ENCODE data around the gene PAIP2.

PAIP2 gene, protein sequence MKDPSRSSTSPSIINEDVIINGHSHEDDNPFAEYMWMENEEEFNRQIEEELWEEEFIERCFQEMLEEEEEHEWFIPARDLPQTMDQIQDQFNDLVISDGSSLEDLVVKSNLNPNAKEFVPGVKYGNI

DNA sequence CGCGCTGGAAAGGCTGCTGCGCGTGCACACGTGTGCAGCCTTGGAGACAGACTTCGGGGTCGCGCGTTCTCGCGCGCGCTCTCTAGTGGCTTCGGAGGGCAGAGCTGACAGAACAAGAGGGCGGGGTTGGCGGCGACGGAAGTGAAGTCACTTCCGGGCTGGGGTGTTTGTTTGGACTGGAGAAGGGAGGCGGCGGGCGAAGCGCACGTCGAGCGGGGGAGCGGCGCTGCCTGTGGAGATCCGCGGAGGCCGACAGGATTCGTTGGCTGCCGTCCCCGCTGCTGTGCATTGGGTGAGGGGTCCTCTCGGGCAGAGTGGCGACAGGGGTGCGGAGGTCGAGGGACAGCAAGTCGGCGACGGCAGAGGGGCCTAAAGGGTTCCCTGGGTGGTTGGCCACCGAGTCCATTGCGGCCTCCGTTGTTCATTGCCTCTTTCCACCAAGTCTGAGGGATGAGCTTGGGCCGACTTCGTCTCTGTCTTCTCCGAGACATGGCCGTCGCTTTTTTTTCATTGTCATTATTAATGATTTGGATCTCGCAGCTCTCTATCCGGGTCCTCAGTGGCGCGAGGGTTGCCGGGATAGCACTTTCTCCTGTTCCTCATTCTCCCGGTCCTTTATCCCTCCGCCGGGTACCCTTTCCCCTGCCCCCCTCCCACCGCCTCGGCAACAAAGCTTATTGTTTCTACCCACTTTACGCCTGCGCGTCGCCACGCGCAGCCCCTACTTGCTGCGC lies at the start of gene PAIP2:
Gene PAIP2 (plus strand): TSS at position 166 of the 734 bp plus-strand sequence. CDS start 21,931 bp downstream, outside the sequence.
- Histone ChIP-seq H3K27ac (peak within 1 kb of the TSS; percentile 93), H3K9ac (peak within 1 kb of the TSS; percentile 86), H3K36me3 (ENCODE audit: insufficient read depth) (no peaks in the 10 kb centered on the region), H4K20me1 (ENCODE audit: insufficient read depth) (no peaks in the 10 kb centered on the region), H3K4me3 (IDR thresholded peaks at IDR 0.05; ENCODE audit: insufficient read depth, low read depth, low read length) (no peak within 1 kb of the TSS), H2AFZ (ENCODE audit: low read depth) (peak within 1 kb of the TSS; percentile 58), H3K79me2 (ENCODE audit: insufficient read depth, low read depth) (peaks cover 45% of the 10 kb centered on the region), H3K27me3 (ENCODE audit: insufficient read depth, low read depth) (no peaks in the 10 kb centered on the region), H3K4me1 (ENCODE audit: low read depth, poor library complexity, severe bottlenecking) (peaks cover 22% of the 10 kb centered on the region), H3K4me2 (peak within 1 kb of the TSS; percentile 91)
- TF ChIP-seq, protein P1, sequence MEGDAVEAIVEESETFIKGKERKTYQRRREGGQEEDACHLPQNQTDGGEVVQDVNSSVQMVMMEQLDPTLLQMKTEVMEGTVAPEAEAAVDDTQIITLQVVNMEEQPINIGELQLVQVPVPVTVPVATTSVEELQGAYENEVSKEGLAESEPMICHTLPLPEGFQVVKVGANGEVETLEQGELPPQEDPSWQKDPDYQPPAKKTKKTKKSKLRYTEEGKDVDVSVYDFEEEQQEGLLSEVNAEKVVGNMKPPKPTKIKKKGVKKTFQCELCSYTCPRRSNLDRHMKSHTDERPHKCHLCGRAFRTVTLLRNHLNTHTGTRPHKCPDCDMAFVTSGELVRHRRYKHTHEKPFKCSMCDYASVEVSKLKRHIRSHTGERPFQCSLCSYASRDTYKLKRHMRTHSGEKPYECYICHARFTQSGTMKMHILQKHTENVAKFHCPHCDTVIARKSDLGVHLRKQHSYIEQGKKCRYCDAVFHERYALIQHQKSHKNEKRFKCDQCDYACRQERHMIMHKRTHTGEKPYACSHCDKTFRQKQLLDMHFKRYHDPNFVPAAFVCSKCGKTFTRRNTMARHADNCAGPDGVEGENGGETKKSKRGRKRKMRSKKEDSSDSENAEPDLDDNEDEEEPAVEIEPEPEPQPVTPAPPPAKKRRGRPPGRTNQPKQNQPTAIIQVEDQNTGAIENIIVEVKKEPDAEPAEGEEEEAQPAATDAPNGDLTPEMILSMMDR (conservative IDR thresholded peaks at IDR 0.05; ENCODE audit: low read depth, low read length), result peak; percentile 50; the same call in 1 of the 2 replicates

DNA sequence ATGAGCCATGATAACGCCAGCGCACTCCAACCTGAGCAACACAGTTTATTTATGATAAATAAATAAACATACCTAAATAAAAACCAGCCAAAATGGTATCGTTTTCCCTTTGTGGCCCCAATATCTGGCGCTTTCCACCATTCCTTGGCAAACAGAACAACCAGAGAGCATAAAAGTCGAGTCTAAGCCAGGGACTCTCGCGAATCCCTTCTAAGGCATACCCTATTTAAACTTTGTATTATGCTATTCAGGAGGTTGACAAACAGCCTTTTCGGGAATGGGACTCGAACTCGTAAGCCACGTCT lies 48.5 kb upstream of the PAIP2 start:
- H3K4me1 ChIP-seq (ENCODE audit: low read depth, poor library complexity, severe bottlenecking), result peaks cover 34% of the 10 kb centered on the region
- peak overlapping the region; percentile 99 for H3K27ac ChIP-seq
- H2AFZ ChIP-seq (ENCODE audit: low read depth), result peak overlapping the region; percentile 72; the same call in 1 of the 2 replicates
- H3K79me2 ChIP-seq (ENCODE audit: insufficient read depth, low read depth), result peaks cover 45% of the 10 kb centered on the region
- H4K20me1 ChIP-seq (ENCODE audit: insufficient read depth), result peaks cover 37% of the 10 kb centered on the region
- H3K4me3 ChIP-seq (IDR thresholded peaks at IDR 0.05; ENCODE audit: insufficient read depth, low read depth, low read length), result no peak overlapping the region
- H3K36me3 ChIP-seq (ENCODE audit: insufficient read depth), result no peaks in the 10 kb centered on the region
- TF ChIP-seq, protein P1 (conservative IDR thresholded peaks at IDR 0.05; ENCODE audit: low read depth, low read length), result no peak
- H3K4me2 ChIP-seq, result peak overlapping the region; percentile 87
- H3K9ac ChIP-seq, result peak overlapping the region; percentile 99; the same call in 1 of the 2 replicates
- H3K27me3 ChIP-seq (ENCODE audit: insufficient read depth, low read depth), result no peaks in the 10 kb centered on the region

DNA sequence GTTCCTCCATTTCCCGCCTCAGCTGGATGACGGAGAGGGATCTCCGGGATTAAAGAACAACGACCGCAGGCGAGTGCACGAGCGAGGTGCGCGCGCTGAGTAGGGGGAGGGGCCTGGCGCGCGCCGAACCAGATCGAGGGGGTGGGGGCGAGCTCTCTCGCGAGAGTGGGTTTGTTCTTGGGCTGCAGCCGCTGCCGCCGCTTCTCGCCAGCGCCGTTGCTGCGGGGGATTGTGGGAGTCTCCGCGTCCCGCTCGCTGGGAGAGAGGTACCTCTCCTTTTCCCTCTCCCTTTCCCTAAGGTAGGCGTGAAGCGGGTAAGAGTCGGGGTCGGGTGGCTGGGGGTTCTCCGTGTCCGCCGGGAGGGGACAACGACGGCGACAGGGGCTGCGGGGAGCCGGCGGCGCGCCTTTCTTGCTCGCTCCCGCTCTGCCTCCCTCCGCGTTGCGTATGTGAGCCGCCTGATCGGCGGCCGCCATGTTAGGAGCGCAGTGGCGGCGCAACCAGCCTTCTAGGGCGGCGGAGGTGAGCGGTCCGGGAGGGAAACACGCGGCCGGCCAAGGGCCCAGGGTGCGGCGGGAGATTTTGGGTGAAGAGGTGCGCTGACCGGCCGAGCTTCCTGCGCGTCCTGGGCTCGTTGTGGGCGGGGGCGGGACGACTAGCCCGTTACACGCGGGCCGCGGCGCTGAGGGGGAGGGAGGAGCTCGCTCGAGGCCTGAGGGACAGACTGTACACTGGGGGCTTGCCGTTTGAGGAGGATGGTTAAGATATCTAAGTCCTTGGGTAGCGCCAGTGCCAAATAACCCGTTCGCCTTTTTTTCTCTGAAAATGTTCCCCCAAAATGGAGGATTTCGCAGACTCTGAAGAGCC lies 47.9 kb upstream of the PAIP2 start, which contains the start of gene MATR3:
Gene MATR3 (plus strand): TSS at position 234 of the 867 bp plus-strand sequence. CDS start 13,676 bp downstream, outside the sequence.
- Histone ChIP-seq H3K36me3 (ENCODE audit: insufficient read depth) (no peaks in the 10 kb centered on the region), H3K4me3 (IDR thresholded peaks at IDR 0.05; ENCODE audit: insufficient read depth, low read depth, low read length) (peak within 1 kb of the TSS; percentile 37), H3K27ac (peak within 1 kb of the TSS; percentile 99), H4K20me1 (ENCODE audit: insufficient read depth) (peaks cover 43% of the 10 kb centered on the region), H3K9ac (peak within 1 kb of the TSS; percentile 99), H3K4me1 (ENCODE audit: low read depth, poor library complexity, severe bottlenecking) (peaks cover 40% of the 10 kb centered on the region), H3K27me3 (ENCODE audit: insufficient read depth, low read depth) (no peaks in the 10 kb centered on the region), H3K79me2 (ENCODE audit: insufficient read depth, low read depth) (peaks cover 51% of the 10 kb centered on the region), H3K4me2 (peak within 1 kb of the TSS; percentile 87), H2AFZ (ENCODE audit: low read depth) (peak within 1 kb of the TSS; percentile 72)
- TF ChIP-seq, protein P1 (conservative IDR thresholded peaks at IDR 0.05; ENCODE audit: low read depth, low read length), result no peak

DNA sequence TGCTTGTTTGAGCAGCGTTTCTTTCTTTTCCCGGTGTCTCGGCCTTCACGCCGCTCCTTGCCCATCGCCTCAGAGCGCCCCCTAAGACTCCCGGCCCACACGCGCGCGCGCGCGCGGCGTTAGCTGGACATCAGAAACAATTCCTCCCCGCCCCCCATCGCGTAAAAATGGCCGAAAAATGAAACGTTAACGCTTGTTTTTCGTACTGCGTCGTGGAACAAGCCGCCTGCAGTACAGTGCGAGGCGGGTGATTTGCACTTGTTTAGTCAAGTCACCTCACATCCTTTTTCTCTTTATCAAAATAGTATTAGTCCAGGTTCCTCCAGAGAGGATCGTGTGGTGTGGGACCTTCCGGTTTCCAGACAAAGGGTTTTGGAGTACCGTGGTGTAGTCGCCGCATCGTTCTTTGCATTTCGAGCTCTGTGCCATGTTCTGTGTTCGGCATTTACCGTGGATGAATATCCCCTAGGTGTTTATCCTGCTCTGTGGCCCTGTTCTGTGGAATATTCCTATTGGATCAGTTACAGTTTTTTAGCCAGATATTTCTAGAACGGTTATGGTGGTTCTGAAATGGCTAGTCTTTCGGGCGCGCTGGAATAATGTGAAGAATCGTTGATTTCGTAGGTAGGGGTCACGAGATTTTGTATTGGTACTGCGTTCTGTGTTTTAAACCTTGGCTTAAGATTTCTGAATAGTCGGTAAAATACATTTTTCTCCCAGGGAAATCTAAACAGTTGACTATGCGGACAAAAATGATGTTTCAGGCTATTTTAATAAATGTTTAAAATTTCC lies 47.1 kb upstream of the PAIP2 start:
- H4K20me1 ChIP-seq (ENCODE audit: insufficient read depth), result peaks cover 51% of the 10 kb centered on the region
- peaks cover 60% of the 10 kb centered on the region for H3K79me2 ChIP-seq (ENCODE audit: insufficient read depth, low read depth)
- H3K9ac ChIP-seq, result peak overlapping the region; percentile 99
- H3K27ac ChIP-seq, result peak overlapping the region; percentile 99
- H3K4me1 ChIP-seq (ENCODE audit: low read depth, poor library complexity, severe bottlenecking), result peaks cover 48% of the 10 kb centered on the region
- H2AFZ ChIP-seq (ENCODE audit: low read depth), result peak overlapping the region; percentile 72
- H3K4me2 ChIP-seq, result peak overlapping the region; percentile 84
- no peaks in the 10 kb centered on the region for H3K36me3 ChIP-seq (ENCODE audit: insufficient read depth)
- TF ChIP-seq, protein P1 (conservative IDR thresholded peaks at IDR 0.05; ENCODE audit: low read depth, low read length), result 0 out of 2 replicates have a peak, but pooled peaks have one; percentile 23
- H3K27me3 ChIP-seq (ENCODE audit: insufficient read depth, low read depth), result no peaks in the 10 kb centered on the region
- H3K4me3 ChIP-seq (IDR thresholded peaks at IDR 0.05; ENCODE audit: insufficient read depth, low read depth, low read length), result peak overlapping the region; percentile 37

Data from KMS-11 (cell line).